Measurements from ENCODE around the gene ZBED5. TPM values are rescaled to one million over a fixed set of nuclear protein-coding genes. Genes with fewer than 3 reads are reported as not detected.

ZBED5 gene
- total and polyA plus RNA-seq, 9 of the 15 experiments (the other 6 are each of a cell fraction or from before 2014, with no cell fraction given), result 12.4 to 70.7 (median 26.8) TPM

DNA sequence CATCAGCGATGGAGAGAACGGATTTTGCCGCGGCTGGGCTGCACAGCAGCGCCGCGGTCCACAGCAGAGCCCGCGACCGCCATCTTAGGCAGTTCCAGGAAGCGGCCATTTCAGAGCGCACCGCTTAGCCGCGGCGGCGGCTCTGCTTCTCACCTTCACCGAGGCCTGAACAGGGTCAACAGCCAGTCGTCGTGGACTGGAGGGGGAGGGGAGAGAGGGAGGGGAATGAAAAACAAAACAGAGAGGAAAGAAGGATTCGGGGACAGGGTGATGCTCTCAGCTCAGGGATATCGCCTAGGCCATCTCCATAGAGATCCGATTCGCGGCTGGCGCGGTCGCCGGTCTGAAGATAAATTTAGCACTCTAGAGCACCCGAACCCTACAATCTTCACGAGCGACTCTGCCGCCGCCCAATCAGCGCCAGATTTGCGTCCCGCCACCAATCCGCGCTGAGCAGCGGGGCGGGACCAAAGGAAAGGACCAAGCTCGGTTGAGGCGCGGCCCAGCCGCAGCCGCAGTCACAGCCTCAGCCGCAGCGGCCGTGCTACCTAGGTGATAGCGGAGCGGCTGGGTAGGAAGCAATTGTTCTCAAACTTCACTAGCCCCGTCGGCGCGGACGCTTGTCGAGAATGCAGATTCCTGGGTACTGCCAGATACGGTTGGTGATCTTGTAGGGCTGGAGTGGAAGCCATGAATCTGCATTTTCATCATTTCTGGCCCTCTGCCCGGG lies at the start of gene ZBED5 (continued):
- TF ChIP-seq PCBP1 (IDR thresholded peaks at IDR 0.05; ENCODE audit: low read depth, low read length, poor library complexity, severe bottlenecking) (peak; percentile 77), PPARD (CRISPR knock-in tag; IDR thresholded peaks at IDR 0.05) (no peak), SRSF3 (IDR thresholded peaks at IDR 0.05; ENCODE audit: insufficient read depth, low read length) (no peak), ELF2 (CRISPR knock-in tag; IDR thresholded peaks at IDR 0.05) (no peak), MCM5 (IDR thresholded peaks at IDR 0.05; ENCODE audit: low read depth) (no peak), RBM39 (optimal IDR thresholded peaks at IDR 0.05; ENCODE audit: low read depth, low read length) (no peak), HLTF (IDR thresholded peaks at IDR 0.05) (0 out of 2 replicates have a peak, but pooled peaks have one; percentile 81), NELFE (IDR thresholded peaks at IDR 0.05; ENCODE audit: insufficient read depth, insufficient read length) (no peak), ZNF239 (CRISPR knock-in tag; IDR thresholded peaks at IDR 0.05) (no peak), TAF7 (tag; IDR thresholded peaks at IDR 0.05) (peak; percentile 53; the same call in 1 of the 2 replicates), TRIM24 (IDR thresholded peaks at IDR 0.05) (peak; percentile 9 to 50; a peak in 1 of 4 replicates), MECOM (CRISPR knock-in tag; IDR thresholded peaks at IDR 0.05) (no peak), MEF2A (IDR thresholded peaks at IDR 0.05; ENCODE audit: control insufficient read depth, low read depth, low read length) (peak; percentile 85), ARHGAP35 (IDR thresholded peaks at IDR 0.05; ENCODE audit: partially characterized antibody) (no peak), ZNF134 (CRISPR knock-in tag; conservative IDR thresholded peaks at IDR 0.05) (no peak), ZNF274 (IDR thresholded peaks at IDR 0.05; ENCODE audit: borderline replicate concordance, low read depth, low read length) (no peak)
- TF ChIP-seq, protein P1, sequence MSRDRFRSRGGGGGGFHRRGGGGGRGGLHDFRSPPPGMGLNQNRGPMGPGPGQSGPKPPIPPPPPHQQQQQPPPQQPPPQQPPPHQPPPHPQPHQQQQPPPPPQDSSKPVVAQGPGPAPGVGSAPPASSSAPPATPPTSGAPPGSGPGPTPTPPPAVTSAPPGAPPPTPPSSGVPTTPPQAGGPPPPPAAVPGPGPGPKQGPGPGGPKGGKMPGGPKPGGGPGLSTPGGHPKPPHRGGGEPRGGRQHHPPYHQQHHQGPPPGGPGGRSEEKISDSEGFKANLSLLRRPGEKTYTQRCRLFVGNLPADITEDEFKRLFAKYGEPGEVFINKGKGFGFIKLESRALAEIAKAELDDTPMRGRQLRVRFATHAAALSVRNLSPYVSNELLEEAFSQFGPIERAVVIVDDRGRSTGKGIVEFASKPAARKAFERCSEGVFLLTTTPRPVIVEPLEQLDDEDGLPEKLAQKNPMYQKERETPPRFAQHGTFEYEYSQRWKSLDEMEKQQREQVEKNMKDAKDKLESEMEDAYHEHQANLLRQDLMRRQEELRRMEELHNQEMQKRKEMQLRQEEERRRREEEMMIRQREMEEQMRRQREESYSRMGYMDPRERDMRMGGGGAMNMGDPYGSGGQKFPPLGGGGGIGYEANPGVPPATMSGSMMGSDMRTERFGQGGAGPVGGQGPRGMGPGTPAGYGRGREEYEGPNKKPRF (IDR thresholded peaks at IDR 0.05; ENCODE audit: low read depth, low read length), result no peak
- TF ChIP-seq, protein P2, sequence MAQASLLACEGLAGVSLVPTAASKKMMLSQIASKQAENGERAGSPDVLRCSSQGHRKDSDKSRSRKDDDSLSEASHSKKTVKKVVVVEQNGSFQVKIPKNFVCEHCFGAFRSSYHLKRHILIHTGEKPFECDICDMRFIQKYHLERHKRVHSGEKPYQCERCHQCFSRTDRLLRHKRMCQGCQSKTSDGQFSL (CRISPR knock-in tag; IDR thresholded peaks at IDR 0.05), result no peak
- TF ChIP-seq, protein P2 (tag; IDR thresholded peaks at IDR 0.05), result no peak
- TF ChIP-seq, protein P3, sequence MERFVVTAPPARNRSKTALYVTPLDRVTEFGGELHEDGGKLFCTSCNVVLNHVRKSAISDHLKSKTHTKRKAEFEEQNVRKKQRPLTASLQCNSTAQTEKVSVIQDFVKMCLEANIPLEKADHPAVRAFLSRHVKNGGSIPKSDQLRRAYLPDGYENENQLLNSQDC (CRISPR knock-in tag; IDR thresholded peaks at IDR 0.05), result no peak
- TF ChIP-seq, protein P4, sequence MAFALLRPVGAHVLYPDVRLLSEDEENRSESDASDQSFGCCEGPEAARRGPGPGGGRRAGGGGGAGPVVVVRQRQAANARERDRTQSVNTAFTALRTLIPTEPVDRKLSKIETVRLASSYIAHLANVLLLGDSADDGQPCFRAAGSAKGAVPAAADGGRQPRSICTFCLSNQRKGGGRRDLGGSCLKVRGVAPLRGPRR (CRISPR knock-in tag; IDR thresholded peaks at IDR 0.05), result no peak
- TF ChIP-seq, protein P5, sequence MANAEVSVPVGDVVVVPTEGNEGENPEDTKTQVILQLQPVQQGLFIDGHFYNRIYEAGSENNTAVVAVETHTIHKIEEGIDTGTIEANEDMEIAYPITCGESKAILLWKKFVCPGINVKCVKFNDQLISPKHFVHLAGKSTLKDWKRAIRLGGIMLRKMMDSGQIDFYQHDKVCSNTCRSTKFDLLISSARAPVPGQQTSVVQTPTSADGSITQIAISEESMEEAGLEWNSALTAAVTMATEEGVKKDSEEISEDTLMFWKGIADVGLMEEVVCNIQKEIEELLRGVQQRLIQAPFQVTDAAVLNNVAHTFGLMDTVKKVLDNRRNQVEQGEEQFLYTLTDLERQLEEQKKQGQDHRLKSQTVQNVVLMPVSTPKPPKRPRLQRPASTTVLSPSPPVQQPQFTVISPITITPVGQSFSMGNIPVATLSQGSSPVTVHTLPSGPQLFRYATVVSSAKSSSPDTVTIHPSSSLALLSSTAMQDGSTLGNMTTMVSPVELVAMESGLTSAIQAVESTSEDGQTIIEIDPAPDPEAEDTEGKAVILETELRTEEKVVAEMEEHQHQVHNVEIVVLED (CRISPR knock-in tag; IDR thresholded peaks at IDR 0.05), result no peak
- TF ChIP-seq, protein P6, sequence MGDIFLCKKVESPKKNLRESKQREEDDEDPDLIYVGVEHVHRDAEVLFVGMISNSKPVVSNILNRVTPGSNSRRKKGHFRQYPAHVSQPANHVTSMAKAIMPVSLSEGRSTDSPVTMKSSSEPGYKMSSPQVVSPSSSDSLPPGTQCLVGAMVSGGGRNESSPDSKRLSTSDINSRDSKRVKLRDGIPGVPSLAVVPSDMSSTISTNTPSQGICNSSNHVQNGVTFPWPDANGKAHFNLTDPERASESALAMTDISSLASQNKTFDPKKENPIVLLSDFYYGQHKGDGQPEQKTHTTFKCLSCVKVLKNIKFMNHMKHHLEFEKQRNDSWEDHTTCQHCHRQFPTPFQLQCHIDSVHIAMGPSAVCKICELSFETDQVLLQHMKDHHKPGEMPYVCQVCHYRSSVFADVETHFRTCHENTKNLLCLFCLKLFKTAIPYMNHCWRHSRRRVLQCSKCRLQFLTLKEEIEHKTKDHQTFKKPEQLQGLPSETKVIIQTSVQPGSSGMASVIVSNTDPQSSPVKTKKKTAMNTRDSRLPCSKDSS (IDR thresholded peaks at IDR 0.05; ENCODE audit: low read depth, partially characterized antibody), result no peak
